Cerebellar cortex (tissue), 1 donor: ENCODE data around the gene GPR152.

Source experiments
- DNase-seq: peaks from one replicate; pipeline ENCODE4 v3.0.0-alpha.2; 2015; ENCODE audit warnings: low spot score

GPR152 gene

GRCh38 chr11:67440229-67441097, 12.1 kb downstream of the GPR152 start:
- DNase-seq = no peak

- peak; percentile 47 for DNase-seq
Measured at GRCh38 chr11:67439321-67440228, 13.0 kb downstream of the GPR152 start.

GRCh38 chr11:67438158-67438902, 14.2 kb downstream of the GPR152 start:
- DNase-seq = no peak

GRCh38 chr11:67437809-67438157, 14.7 kb downstream of the GPR152 start:
- no peak for DNase-seq

GRCh38 chr11:67437082-67437808, 15.3 kb downstream of the GPR152 start, which contains the start of gene PTPRCAP:
Gene PTPRCAP, minus strand, starts transcription at chr11:67437682. Its CDS starts 63 bp downstream, at chr11:67437619.
- DNase-seq = no peak

- DNase-seq = no peak
Measured at GRCh38 chr11:67436459-67437081, 16.0 kb downstream of the GPR152 start.

GRCh38 chr11:67435727-67436458, 16.6 kb downstream of the GPR152 start:
- no peak for DNase-seq

- DNase-seq = no peak
Measured at GRCh38 chr11:67435031-67435726, 17.4 kb downstream of the GPR152 start.

- DNase-seq = no peak
Measured at GRCh38 chr11:67434395-67434881, 18.1 kb downstream of the GPR152 start.

- no peak for DNase-seq
Measured at GRCh38 chr11:67433536-67434394, 18.8 kb downstream of the GPR152 start.

- no peak for DNase-seq
Measured at GRCh38 chr11:67432655-67433349, 19.7 kb downstream of the GPR152 start.

- DNase-seq = no peak
Measured at GRCh38 chr11:67431346-67432249, 20.9 kb downstream of the GPR152 start.

GRCh38 chr11:67429722-67430121, 22.8 kb downstream of the GPR152 start:
- DNase-seq = no peak

GRCh38 chr11:67429038-67429668, 23.4 kb downstream of the GPR152 start:
- DNase-seq = no peak

GRCh38 chr11:67428052-67429001, 24.2 kb downstream of the GPR152 start, which contains the start of gene RPS6KB2:
Gene RPS6KB2, plus strand, starts transcription at chr11:67428494. Its CDS starts 52 bp downstream, at chr11:67428546.
- peak; percentile 98 for DNase-seq
